CD4-positive, alpha-beta T cell (primary cell): Measurements from ENCODE around the gene SCYGR5. TPM values are rescaled to one million over a fixed set of nuclear protein-coding genes. Genes with fewer than 3 reads are reported as not detected.

Experiments
- ATAC-seq: fragments of 200-7000 bp; cut with Tn5 transposase; one replicate; pipeline ENCODE4 v1.10.0; 2022; ENCODE audit warnings: mild to moderate bottlenecking; ENCODE audit not compliant: poor library complexity
- CTCF ChIA-PET: fragments of 350-600 bp; sonication (Branson Sonifier 250); formaldehyde crosslinking; loops from one replicate; lab custom pipeline; 2021; ENCODE audit warnings: antibody characterized with exemption, inconsistent platforms; lab: Charles Lee
- POLR2A ChIA-PET: fragments of 350-600 bp; sonication (Branson Sonifier 250); formaldehyde crosslinking; loops from one replicate; lab custom pipeline; 2021; ENCODE audit warnings: antibody characterized with exemption, inconsistent platforms; lab: Charles Lee
- DNase-seq, 14 experiments: peaks; one replicate each; pipeline ENCODE4 v3.0.0-alpha.2; 2013 to 2020; ENCODE audit warnings: mixed read lengths in 2 of 14
- H3K27ac ChIP-seq, 2 donors: one replicate each; pipeline versions ENCODE4 v1.5.1 to v1.7.0; 2013; ENCODE audit warnings: low read length in 2 of 2, low read depth in 1 of 2, mild to moderate bottlenecking in 1 of 2
- H3K27me3 ChIP-seq, 2 experiments: 1 replicate in 1 of 2; 2 replicates in 1 of 2; pipeline versions ENCODE4 v1.6.1 to v1.7.0; 2013; ENCODE audit warnings: low read length in 2 of 2, control low read depth in 1 of 2, mild to moderate bottlenecking in 1 of 2, moderate library complexity in 1 of 2; ENCODE audit not compliant: insufficient read depth in 2 of 2, control insufficient read depth in 1 of 2
- H3K36me3 ChIP-seq: one replicate; pipeline ENCODE4 v1.6.1; 2013; ENCODE audit warnings: low read length, control low read depth; ENCODE audit not compliant: insufficient read depth
- H3K4me1 ChIP-seq: one replicate; pipeline ENCODE4 v1.6.1; 2013; ENCODE audit warnings: low read length, control low read depth; ENCODE audit not compliant: insufficient read depth
- H3K4me3 ChIP-seq: one replicate; pipeline ENCODE4 v1.5.1; 2013; ENCODE audit warnings: mild to moderate bottlenecking, low read length, moderate library complexity
- H3K9me3 ChIP-seq, 2 experiments: 1 replicate in 1 of 2; 2 replicates in 1 of 2; pipeline versions ENCODE4 v1.6.1 to v1.7.0; 2013; ENCODE audit warnings: low read length in 2 of 2, mild to moderate bottlenecking in 2 of 2, control low read depth in 1 of 2, moderate library complexity in 1 of 2; ENCODE audit not compliant: control insufficient read depth in 1 of 2, insufficient read depth in 1 of 2
- H3K27ac Mint-ChIP-seq: one replicate; pipeline ENCODE4 v1.8.0; 2020; ENCODE audit warnings: mixed read lengths
- H3K27me3 Mint-ChIP-seq: one replicate; pipeline ENCODE4 v1.8.0; 2021; ENCODE audit warnings: mixed read lengths
- H3K36me3 Mint-ChIP-seq: one replicate; pipeline ENCODE4 v1.8.0; 2021; ENCODE audit warnings: low read depth, mixed read lengths
- H3K4me1 Mint-ChIP-seq: one replicate; pipeline ENCODE4 v1.8.0; 2021; ENCODE audit warnings: low read depth, mixed read lengths
- H3K4me3 Mint-ChIP-seq: one replicate; pipeline ENCODE4 v1.8.0; 2020; ENCODE audit warnings: mild to moderate bottlenecking, mixed read lengths
- H3K9me3 Mint-ChIP-seq: one replicate; pipeline ENCODE4 v1.8.0; 2020; ENCODE audit warnings: mixed read lengths
- CTCF ChIP-seq: fragments of 200-600 bp; IDR thresholded peaks from one replicate; pipeline ENCODE4 v1.8.0; 2022; ENCODE audit warnings: antibody characterized with exemption, mild to moderate bottlenecking
- intact Hi-C, 2 experiments: fragments of 100-400 bp; cut with DNase I in 1 of 2; cut with micrococcal nuclease in 1 of 2; formaldehyde crosslinking; loops; one replicate each; pipeline versions ENCODE4 v1.15.1 to v1.9.0; 2023 to 2025; cut with DNase I, micrococcal nuclease
- total RNA-seq, 174 experiments: library from RNA in 2 of 174; stranded (reverse) in 2 of 174; gene quantifications; one replicate each; pipeline ENCODE4 v1.2.3 and lab custom pipeline; 2021 to 2026

SCYGR5 gene
- total RNA-seq, 2 experiments from 2014 or later: not detected

GRCh38 chr2:227657199-227657845 is 9.3 kb upstream of the SCYGR5 start:
- Mint-ChIP-seq H3K4me1 (no peaks in the 10 kb centered on the region), H3K9me3 (no peaks in the 10 kb centered on the region), H3K27me3 (peaks cover 8% of the 10 kb centered on the region), H3K27ac (no peak overlapping the region), H3K4me3 (no peak overlapping the region), H3K36me3 (no peaks in the 10 kb centered on the region)
- ChIA-PET CTCF (interaction anchor here (1.4 to 2.0 kb wide), 3 partner anchors 13 to 233 kb away, joined by 4 to 6 read pairs (median 6); no protein-coding TSS in a partner anchor), POLR2A (interaction anchor here (0.6 kb wide), 1 partner anchor 211 kb away, joined by 3 read pairs; no protein-coding TSS in a partner anchor)
- intact Hi-C loops: loop anchor here in 1 of 2 experiments (5.0 kb wide), 1 partner anchor 110 kb away; no protein-coding TSS in a partner anchor
- H3K4me3 ChIP-seq: no peak overlapping the region
- no peak for TF ChIP-seq CTCF
- H3K36me3 ChIP-seq: no peaks in the 10 kb centered on the region
- no peak for ATAC-seq
- no peak for DNase-seq
- H3K4me1 ChIP-seq: peaks cover 2% of the 10 kb centered on the region
- H3K9me3 ChIP-seq: no peaks in the 10 kb centered on the region
- peaks cover 0 to 4% of the 10 kb centered on the region in 2 experiments for H3K27me3 ChIP-seq
- H3K27ac ChIP-seq: no peak overlapping the region

- no peaks in the 10 kb centered on the region for H3K4me1 Mint-ChIP-seq
- intact Hi-C loops: no loop called here
- H3K4me3 Mint-ChIP-seq: no peak overlapping the region
- ChIA-PET CTCF (no interaction called here), POLR2A (no interaction called here)
- no peaks in the 10 kb centered on the region for H3K9me3 ChIP-seq
- H3K27me3 Mint-ChIP-seq: peaks cover 13% of the 10 kb centered on the region
- no peak for TF ChIP-seq CTCF
- ATAC-seq (no peak), DNase-seq (no peak)
- peaks cover 2% of the 10 kb centered on the region for H3K4me1 ChIP-seq
- no peak overlapping the region for H3K4me3 ChIP-seq
- H3K36me3 Mint-ChIP-seq: no peaks in the 10 kb centered on the region
- H3K36me3 ChIP-seq: no peaks in the 10 kb centered on the region
- no peaks in the 10 kb centered on the region for H3K27me3 ChIP-seq
- H3K27ac ChIP-seq: no peak overlapping the region
- H3K9me3 Mint-ChIP-seq: no peaks in the 10 kb centered on the region
- no peak overlapping the region for H3K27ac Mint-ChIP-seq
These were observed 5.5 kb upstream of the SCYGR5 start for GRCh38 chr2:227661025-227661649.

- DNase-seq: no peak
- intact Hi-C loops: no loop called here
- ChIA-PET POLR2A (no interaction called here), CTCF (no interaction called here)
- no peaks in the 10 kb centered on the region for H3K4me1 Mint-ChIP-seq
- H3K4me3 ChIP-seq: no peak overlapping the region
- no peak overlapping the region for H3K4me3 Mint-ChIP-seq
- no peaks in the 10 kb centered on the region for H3K27me3 ChIP-seq
- H3K4me1 ChIP-seq: peaks cover 2% of the 10 kb centered on the region
- H3K9me3 ChIP-seq: no peaks in the 10 kb centered on the region
- H3K27me3 Mint-ChIP-seq: peaks cover 13% of the 10 kb centered on the region
- H3K27ac ChIP-seq: no peak overlapping the region
- no peaks in the 10 kb centered on the region for H3K36me3 ChIP-seq
- no peak overlapping the region for H3K27ac Mint-ChIP-seq
- TF ChIP-seq CTCF: no peak
- H3K9me3 Mint-ChIP-seq: no peaks in the 10 kb centered on the region
- ATAC-seq: no peak
- no peaks in the 10 kb centered on the region for H3K36me3 Mint-ChIP-seq
These were observed 4.8 kb upstream of the SCYGR5 start for GRCh38 chr2:227661827-227662226.
